NCI-H345 treated with DMSO at 0.1 percent for 48 hours (cell line): ENCODE results near the gene TM2D3.
"Not testable (repeated sequence)": the region's sequence is repeated elsewhere in the genome, so short reads cannot be mapped to it uniquely, and the experiment has no call there.

ENCODE experiments used
- DNase-seq: peaks from one replicate; lab custom pipeline; 2025; ENCODE audit not compliant: unreplicated experiment; lab: John Stamatoyannopoulos, UW

The TM2D3 gene

GRCh38 chr15:101657968-101658784, 6.0 kb upstream of the TM2D3 start:
- peak; percentile 24 for DNase-seq

GRCh38 chr15:101657171-101657570, 5.0 kb upstream of the TM2D3 start:
- no peak for DNase-seq

- DNase-seq = not testable (repeated sequence)
These were observed 2.6 kb upstream of the TM2D3 start for GRCh38 chr15:101654624-101655337.

- no peak for DNase-seq
These were observed 2.0 kb upstream of the TM2D3 start for GRCh38 chr15:101654171-101654570.

- DNase-seq = no peak
These were observed 727 bp upstream of the TM2D3 start for GRCh38 chr15:101652786-101653430.

GRCh38 chr15:101651554-101652097, 555 bp downstream of the TM2D3 start:
- DNase-seq = no peak

- DNase-seq = no peak
These were observed 2.0 kb downstream of the TM2D3 start for GRCh38 chr15:101650145-101650544.

GRCh38 chr15:101648356-101648755, 3.8 kb downstream of the TM2D3 start:
- DNase-seq = no peak

GRCh38 chr15:101647251-101647650, 4.9 kb downstream of the TM2D3 start:
- DNase-seq = no peak

GRCh38 chr15:101646672-101647071, 5.5 kb downstream of the TM2D3 start:
- no peak for DNase-seq

GRCh38 chr15:101642361-101642760, 9.8 kb downstream of the TM2D3 start:
- no peak for DNase-seq

GRCh38 chr15:101641894-101642293, 10.3 kb downstream of the TM2D3 start:
- DNase-seq = no peak

GRCh38 chr15:101641129-101641764, 10.9 kb downstream of the TM2D3 start:
- DNase-seq = peak; percentile 18

GRCh38 chr15:101639667-101640066, 12.5 kb downstream of the TM2D3 start:
- DNase-seq = no peak

- no peak for DNase-seq
These were observed 14.3 kb downstream of the TM2D3 start for GRCh38 chr15:101637919-101638318.

GRCh38 chr15:101637516-101637915, 14.7 kb downstream of the TM2D3 start:
- no peak for DNase-seq

GRCh38 chr15:101637038-101637437, 15.1 kb downstream of the TM2D3 start:
- DNase-seq = no peak

- no peak for DNase-seq
These were observed 16.0 kb downstream of the TM2D3 start for GRCh38 chr15:101635944-101636727.

GRCh38 chr15:101633356-101633755, 18.8 kb downstream of the TM2D3 start:
- no peak for DNase-seq

- DNase-seq = not testable (repeated sequence)
These were observed 25.5 kb downstream of the TM2D3 start for GRCh38 chr15:101626729-101627128.
